Measurements from ENCODE around the gene TWSG1.
A peak's percentile ranks its signal among the peaks of the same experiment; 100 is the strongest.
"Not testable (repeated sequence)": the region's sequence is repeated elsewhere in the genome, so short reads cannot be mapped to it uniquely, and the experiment has no call there.

Gene TWSG1

GRCh38 chr18:9428862-9429661 lies 94.5 kb downstream of the TWSG1 start:
- DNase-seq: no peak

- no peak for DNase-seq
These were observed 95.1 kb downstream of the TWSG1 start for GRCh38 chr18:9429662-9429993.

GRCh38 chr18:9430315-9430714 lies 95.7 kb downstream of the TWSG1 start:
- not testable (repeated sequence) for DNase-seq

GRCh38 chr18:9431296-9431695 lies 96.7 kb downstream of the TWSG1 start:
- DNase-seq: no peak

- DNase-seq: not testable (repeated sequence)
These were observed 98.5 kb downstream of the TWSG1 start for GRCh38 chr18:9433122-9433521.

GRCh38 chr18:9433671-9434121 lies 99.1 kb downstream of the TWSG1 start:
- peak; percentile 78 for DNase-seq

- DNase-seq: peak; percentile 48
These were observed 99.6 kb downstream of the TWSG1 start for GRCh38 chr18:9434122-9434701.

GRCh38 chr18:9435041-9435440 lies 100.5 kb downstream of the TWSG1 start:
- DNase-seq: no peak

GRCh38 chr18:9436206-9436929 lies 101.8 kb downstream of the TWSG1 start:
- DNase-seq: no peak

GRCh38 chr18:9437021-9437437 lies 102.5 kb downstream of the TWSG1 start:
- DNase-seq: peak; percentile 79

GRCh38 chr18:9437672-9438071 lies 103.1 kb downstream of the TWSG1 start:
- DNase-seq: no peak

- DNase-seq: no peak
These were observed 106.5 kb downstream of the TWSG1 start for GRCh38 chr18:9441061-9441460.

- DNase-seq: no peak
These were observed 110.0 kb downstream of the TWSG1 start for GRCh38 chr18:9444549-9444948.

GRCh38 chr18:9446839-9447238 lies 112.3 kb downstream of the TWSG1 start:
- no peak for DNase-seq

GRCh38 chr18:9447334-9447733 lies 112.8 kb downstream of the TWSG1 start:
- DNase-seq: no peak

- no peak for DNase-seq
These were observed 115.2 kb downstream of the TWSG1 start for GRCh38 chr18:9449600-9450414.

- DNase-seq: not testable (repeated sequence)
These were observed 116.3 kb downstream of the TWSG1 start for GRCh38 chr18:9450920-9451319.
